Measurements from ENCODE around the gene CUEDC1.

GRCh38 chr17:57872536-57872935 lies 82.7 kb downstream of the CUEDC1 start:
- TF ChIP-seq RCOR1 (IDR thresholded peaks at IDR 0.05; ENCODE audit: insufficient replicate concordance, low read length) (no peak), BHLHE40 (IDR thresholded peaks at IDR 0.05; ENCODE audit: low read depth, low read length) (no peak), POLR2A (IDR thresholded peaks at IDR 0.05; ENCODE audit: low read depth, low read length) (no peak), CTCF (conservative IDR thresholded peaks at IDR 0.05; ENCODE audit: low read depth, low read length) (no peak), RFX5 (IDR thresholded peaks at IDR 0.05; ENCODE audit: low read depth, low read length) (no peak), MAZ (IDR thresholded peaks at IDR 0.05; ENCODE audit: borderline replicate concordance, low read depth, low read length) (no peak)

Measured in IMR-90 (cell line).